ENCODE data around the gene APOL4.
"Not testable (repeated sequence)": the region's sequence is repeated elsewhere in the genome, so short reads cannot be mapped to it uniquely, and the experiment has no call there.

Gene APOL4

DNA sequence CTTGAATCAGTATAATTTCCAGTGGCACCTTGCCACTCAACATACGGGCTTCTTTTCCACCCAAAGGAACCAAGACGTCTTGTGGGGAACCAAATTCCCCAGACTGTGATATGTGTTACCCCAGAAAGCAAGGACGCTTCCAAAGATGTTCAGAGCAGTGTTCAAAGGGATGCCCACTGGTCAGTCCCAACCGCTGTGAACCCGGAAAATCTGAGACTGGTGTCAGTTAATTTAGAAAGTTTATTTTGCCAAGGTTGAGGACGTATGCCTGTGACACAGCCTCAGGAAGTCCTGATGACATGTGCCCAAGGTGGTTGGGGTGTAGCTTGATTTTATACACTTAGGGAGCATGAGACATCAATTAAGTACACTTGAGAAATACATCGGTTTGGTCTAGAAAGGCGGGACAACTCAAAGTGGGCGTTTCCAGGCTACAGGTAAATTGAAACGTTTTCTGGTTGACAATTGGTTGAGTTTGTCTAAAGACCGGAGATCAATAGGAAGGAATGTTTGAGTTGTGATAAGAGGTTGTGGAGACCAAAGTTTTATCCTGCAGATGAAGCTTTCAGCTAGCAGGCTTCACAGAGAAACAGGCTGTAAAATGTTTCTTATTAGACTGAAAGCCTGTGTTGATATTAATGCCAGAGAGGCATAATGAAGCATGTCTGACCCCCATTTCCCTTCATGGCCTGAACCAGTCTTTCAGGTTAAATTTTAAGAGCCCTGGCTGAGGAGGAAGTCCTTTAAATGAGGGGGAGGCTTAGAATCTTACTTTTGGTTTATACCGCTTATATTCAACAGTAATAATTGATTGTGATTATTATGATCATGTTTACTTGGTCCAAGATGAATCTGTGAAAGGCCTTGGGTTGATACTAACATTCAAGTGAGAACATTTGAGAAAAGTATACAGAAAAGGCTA lies 47.8 kb downstream of the APOL4 start:
- no peak for ATAC-seq
- no peak for DNase-seq

DNA sequence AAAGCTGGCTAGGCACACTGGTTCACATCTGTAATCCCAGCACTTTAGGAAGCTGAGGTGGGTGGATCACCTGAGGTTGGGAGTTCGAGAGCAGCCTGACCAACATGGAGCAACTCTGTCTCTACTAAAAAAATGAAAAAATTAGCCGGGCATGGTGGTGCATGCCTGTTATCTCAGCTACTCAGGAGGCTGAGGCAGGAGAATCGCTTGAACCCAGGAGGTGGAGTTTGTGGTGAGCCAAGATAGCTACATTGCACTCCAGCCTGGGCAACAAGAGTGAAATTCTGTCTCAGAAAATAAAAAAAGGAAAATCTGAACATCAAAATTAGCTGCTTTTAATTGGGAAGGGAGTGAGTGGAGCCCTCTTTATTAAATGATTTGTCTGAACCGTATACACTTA lies 48.8 kb downstream of the APOL4 start:
- DNase-seq, result not testable (repeated sequence)

DNA sequence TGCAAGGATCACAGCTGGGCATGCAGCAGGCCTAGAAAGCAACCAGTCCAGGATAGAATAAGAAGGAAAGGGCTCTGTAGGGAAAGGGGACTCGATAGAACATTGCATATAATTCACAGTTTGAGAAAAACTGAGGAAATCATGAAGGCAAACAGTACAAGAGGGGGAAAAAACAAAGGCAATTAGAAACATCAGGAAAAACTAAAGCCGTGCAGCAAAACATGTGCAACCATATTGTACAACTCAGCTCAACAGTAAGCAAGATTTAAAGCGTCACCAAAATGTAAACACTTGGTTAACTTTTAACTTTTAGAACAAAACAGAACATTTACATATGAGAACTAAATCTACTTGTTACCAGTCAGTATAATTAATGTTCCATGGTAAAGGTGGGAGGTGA lies 49.5 kb downstream of the APOL4 start:
- DNase-seq (no peak), ATAC-seq (no peak)

More for the DNA sequence above, 48.8 kb downstream of the APOL4 start:
- ATAC-seq, result not testable (repeated sequence)

DNA sequence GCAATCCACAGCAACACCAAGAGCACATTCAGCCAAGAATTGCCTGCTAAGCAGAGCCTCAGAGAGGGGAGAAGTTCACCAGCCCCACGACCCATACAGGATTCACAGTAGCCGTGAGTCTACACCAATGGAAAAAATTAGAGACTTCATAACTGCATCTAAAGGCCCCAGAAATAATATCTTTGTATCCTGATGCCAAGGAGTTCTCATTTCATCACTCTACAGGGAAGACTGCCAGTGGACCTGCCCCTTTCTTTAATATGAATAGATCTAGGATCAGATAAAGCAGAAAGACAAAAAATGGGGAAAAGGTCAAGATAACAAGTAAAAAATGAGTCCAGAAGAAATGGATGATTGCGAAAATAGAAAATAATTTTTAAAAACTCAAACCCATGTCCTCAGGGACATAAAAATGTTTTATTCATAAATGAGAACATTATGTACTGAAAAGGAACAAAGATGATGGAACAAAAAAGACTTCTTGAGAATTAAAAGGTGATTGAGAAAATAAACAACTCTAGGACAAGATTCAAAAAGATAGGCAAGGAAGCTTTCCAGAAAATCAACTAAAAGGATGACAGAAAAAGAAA lies 50.5 kb downstream of the APOL4 start:
- ATAC-seq (no peak), DNase-seq (no peak)

DNA sequence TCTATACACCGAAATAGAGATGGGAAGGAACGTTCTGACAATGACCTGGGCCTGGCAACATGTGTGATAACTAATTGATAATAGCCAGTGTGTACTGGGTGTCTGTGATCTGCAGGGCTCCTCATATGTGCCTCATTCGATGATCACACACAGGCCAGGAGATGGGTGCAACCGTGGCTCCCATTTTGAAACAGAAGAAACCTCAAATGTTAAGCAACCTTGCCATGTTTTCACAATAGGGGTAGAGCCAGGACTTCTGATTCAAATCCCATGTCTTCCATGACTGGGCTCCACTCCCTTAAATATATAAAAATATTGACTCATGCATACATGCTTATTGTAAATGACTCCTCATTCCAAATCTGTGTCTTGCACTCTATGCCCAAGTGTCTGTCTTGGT lies 52.2 kb downstream of the APOL4 start:
- ATAC-seq (no peak), DNase-seq (no peak)

DNA sequence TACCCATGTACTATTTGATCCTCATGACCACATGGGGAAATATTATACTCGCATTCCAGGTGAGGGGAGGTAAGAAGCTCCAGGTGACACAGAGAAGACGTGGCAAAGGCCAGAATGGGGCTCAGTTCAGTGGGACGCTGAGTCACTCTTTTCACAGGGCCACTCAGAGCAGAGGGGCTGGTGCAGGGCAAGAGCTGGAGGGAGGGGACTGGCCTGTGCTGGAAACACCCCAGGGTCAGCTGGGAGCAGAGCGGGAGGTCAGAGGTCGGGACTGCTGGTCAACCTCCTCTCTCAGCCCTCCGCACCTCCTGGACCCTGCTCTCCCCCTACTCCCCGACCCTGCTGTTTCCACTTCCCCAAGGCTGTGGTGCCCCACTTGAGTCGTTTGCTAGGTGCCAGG lies 53.2 kb downstream of the APOL4 start:
- ATAC-seq (no peak), DNase-seq (no peak)

DNA sequence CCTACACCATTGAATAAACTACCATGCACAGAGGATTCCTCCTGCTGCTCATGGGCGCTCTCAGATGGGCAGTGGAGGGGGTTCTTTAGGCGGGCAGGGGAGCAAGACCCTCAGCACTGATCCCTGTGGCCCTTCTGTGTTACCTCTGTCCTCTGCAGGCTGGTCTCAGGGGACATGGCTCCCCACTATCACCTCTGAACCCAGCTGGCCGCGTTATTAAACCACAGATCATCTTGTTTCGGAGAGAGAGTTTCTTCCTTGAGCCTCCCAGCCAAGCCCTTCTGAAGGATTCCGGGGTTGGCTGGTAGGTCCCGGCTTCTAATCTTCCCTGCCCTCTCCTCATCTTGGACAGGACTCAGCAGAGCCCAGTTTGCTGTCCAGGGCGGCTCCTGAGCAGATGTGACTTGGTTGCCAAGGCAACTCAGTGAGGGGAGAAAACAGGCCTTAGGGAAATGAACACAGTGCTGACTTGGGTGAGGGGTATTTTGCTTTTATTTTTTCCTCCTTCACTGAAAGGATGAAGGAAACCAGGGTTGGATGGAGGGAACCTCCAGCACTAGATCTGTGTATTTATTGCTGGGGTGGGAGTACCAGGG lies 54.3 kb downstream of the APOL4 start:
- no peak for ATAC-seq

DNA sequence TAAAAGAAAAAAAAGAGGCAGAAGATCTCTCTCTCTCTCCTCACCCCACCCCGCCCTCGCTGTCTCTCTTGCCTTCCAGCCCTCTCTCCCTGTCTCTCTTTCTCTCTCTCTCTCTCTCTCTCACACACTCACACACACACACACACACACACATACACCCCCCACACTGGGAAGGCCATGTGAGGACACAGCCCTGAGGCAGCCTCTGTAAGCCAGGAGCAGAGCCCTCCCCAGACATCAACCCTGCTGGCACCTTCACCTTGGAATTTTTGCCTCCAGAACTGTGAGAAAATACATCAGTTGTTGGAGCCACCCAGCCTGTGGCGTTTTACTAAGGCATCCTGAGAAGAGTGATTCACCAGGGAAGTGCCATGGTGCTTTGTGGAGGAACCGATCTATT lies 55.7 kb downstream of the APOL4 start:
- DNase-seq (no peak), ATAC-seq (no peak)

More for the DNA sequence above, 54.3 kb downstream of the APOL4 start:
- no peak for DNase-seq

DNA sequence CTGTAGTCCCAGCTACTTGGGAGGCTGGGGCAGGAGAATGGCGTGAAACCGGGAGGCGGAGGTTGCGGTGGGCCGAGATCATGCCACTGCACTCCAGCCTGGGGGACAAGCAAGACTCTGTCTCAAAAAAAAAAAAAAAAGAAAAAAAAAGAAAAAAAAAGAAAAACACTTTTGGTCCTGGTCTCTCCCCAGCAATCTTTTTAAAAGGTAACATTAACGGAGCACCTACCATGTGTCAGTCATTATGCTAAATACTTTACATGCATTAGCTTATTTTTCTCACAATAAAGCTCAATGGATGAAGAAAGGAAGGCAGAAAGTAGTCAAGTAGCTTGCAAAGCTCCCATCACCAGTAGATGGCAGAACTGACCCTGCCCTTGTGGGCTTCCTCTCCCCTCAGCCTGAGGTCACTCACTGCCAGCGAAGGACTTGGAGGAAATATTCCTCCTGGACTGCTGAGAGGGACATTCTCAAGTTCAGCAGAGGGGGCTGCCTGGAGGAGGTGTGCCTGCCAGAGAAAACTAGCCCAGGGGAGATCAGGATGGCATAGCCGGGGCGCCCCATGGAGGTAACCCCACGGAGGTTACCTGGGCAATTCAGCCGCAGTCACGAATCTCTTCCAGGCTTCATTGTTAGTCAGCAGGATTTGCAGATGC lies 56.6 kb downstream of the APOL4 start:
- peak; percentile 30 for DNase-seq
- ATAC-seq, result peak; percentile 42

DNA sequence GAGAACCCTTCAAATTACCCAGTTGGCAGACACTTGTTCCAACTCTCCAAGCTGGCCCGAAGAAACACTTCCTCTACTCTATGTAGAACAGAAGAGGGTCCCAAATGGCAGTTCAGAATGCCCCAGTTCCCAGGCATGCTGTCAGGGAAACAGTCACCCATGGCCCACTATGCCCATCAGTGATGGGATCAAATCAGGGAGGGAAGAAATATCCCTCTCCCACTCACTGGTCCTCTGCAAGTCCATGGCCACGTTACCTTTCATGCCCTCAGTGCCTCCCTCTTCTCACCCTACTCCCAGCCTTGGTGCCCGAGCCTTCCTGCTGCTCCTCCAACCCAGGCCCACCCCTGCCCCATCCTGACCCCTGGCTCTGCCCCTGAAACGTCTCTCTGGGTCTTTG lies 57.7 kb downstream of the APOL4 start:
- DNase-seq, result no peak

DNA sequence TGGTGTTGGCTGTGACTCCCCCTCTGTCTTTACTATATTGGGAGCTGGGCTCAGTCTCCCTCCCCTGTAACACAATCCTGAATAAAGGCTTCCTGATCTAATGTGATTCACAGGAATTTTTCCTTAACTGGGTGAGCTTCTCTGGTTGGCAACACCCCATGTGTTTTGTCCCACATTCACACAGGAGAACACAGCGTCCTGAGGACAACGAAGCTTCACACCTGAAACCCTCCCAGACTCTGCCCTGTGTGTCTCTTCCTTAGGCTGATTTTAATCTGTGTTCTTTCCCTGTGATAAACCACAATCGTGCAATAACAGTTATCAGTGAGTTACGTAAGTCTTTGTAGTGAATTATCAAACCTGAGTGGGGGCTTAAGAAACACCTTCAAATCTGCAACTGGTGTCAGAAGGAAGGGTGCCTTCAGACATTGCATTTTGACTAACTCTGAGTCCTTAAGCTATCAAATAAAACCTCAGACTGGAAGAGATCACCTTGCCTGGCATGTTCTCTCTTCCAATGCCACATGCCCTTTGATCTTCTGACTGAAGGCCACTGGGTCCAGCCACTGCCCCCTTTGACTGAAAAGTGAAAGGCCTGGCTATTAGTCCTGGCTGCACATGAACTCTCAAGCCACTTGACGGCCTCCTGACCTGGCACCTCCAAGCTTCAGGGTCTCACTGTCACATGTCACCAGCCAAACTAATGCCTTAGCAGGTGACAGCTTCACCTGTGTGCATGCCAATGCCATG lies 58.4 kb downstream of the APOL4 start:
- no peak for DNase-seq
- no peak for ATAC-seq

More for the DNA sequence above, 57.7 kb downstream of the APOL4 start:
- ATAC-seq, result no peak

DNA sequence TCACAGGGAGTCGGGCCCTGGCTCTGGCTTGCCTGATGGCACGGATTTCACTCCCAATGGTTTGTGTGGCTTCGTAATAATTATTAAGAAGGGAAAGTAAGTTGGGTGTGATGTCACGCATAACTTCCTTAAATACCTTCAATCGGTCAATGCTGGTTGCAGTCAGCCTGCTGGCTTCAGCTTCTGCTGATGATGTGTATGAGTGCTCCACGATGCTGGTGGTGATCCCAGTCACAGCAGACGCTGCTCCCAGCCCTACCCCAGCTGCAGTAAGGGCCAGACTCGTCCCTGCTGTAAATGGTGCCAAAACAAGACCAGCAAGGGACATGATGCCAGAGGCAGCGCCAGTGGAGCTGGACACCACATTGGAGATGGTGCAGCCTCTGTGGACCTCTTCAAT lies 60.1 kb downstream of the APOL4 start:
- no peak for ATAC-seq

More for the DNA sequence above, 60.1 kb downstream of the APOL4 start:
- no peak for DNase-seq
